Fibroblast of peridontal ligament (primary cell): Measurements from ENCODE around the gene THOC6.
"Not testable (repeated sequence)": the region's sequence is repeated elsewhere in the genome, so short reads cannot be mapped to it uniquely, and the experiment has no call there.

Source experiments
- DNase-seq: peaks from one replicate; pipeline ENCODE4 v3.0.0-alpha.2; 2010; ENCODE audit errors: extremely low read depth

The THOC6 gene

GRCh38 chr16:3054965-3055733 lies 31.3 kb downstream of the THOC6 start:
- no peak for DNase-seq

GRCh38 chr16:3055734-3056115 lies 31.9 kb downstream of the THOC6 start:
- not testable (repeated sequence) for DNase-seq

GRCh38 chr16:3056336-3057180 lies 32.7 kb downstream of the THOC6 start:
- no peak for DNase-seq

GRCh38 chr16:3057181-3058138 lies 33.6 kb downstream of the THOC6 start:
- DNase-seq, result no peak

GRCh38 chr16:3058139-3059030 lies 34.5 kb downstream of the THOC6 start:
- peak; percentile 13 for DNase-seq

- peak; percentile 64 for DNase-seq
These were observed 35.3 kb downstream of the THOC6 start for GRCh38 chr16:3059041-3059722.

- no peak for DNase-seq
These were observed 35.9 kb downstream of the THOC6 start for GRCh38 chr16:3059723-3060242.

GRCh38 chr16:3060339-3061127 lies 36.7 kb downstream of the THOC6 start:
- DNase-seq, result no peak

- no peak for DNase-seq
These were observed 38.7 kb downstream of the THOC6 start for GRCh38 chr16:3062553-3062952.

- DNase-seq, result no peak
These were observed 40.0 kb downstream of the THOC6 start for GRCh38 chr16:3063625-3064386.

GRCh38 chr16:3065069-3065741 lies 41.4 kb downstream of the THOC6 start, which contains the start of gene IL32:
TSS of gene IL32 (plus strand) at chr16:3065640. CDS start at chr16:3065812, 172 bp downstream.
- DNase-seq, result peak; percentile 33

GRCh38 chr16:3065742-3066439 lies 42.1 kb downstream of the THOC6 start:
- DNase-seq, result no peak

- DNase-seq, result no peak
These were observed 42.6 kb downstream of the THOC6 start for GRCh38 chr16:3066440-3066748.

GRCh38 chr16:3068487-3068886 lies 44.7 kb downstream of the THOC6 start:
- DNase-seq, result no peak

- DNase-seq, result not testable (repeated sequence)
These were observed 45.3 kb downstream of the THOC6 start for GRCh38 chr16:3069146-3069545.

GRCh38 chr16:3070608-3071111 lies 46.8 kb downstream of the THOC6 start:
- DNase-seq, result no peak

GRCh38 chr16:3071655-3072054 lies 47.8 kb downstream of the THOC6 start:
- DNase-seq, result no peak
